ENCODE measurements around the gene NCAM1.

DNA sequence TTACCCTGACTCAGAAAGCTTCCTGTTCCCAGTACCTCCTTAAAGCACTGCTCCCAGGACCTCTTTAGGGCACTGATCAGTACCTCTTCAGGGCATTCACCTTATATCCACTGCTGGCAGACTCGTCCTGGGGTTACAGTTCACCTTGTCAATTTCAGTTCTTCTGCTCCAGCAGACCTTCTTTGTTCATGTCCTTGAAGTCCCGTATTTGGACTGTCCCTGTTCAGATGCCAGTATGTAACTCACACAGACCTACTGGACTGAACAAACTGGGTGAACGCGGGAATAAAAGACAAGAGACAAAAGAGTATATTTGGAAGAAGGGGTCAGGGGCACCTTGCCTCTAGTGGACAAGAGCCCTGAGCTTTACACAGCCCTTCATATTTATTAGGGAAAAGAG is 31.8 kb upstream of the NCAM1 start:
- no peak for TF ChIP-seq CTCF (IDR thresholded peaks at IDR 0.05)
- TF ChIP-seq POLR2A (IDR thresholded peaks at IDR 0.05), result no peak

All from Peyer's patch (tissue), 4 donors.